HS-27A (cell line): Measurements from ENCODE around the gene UBE2F.

Experiments used
- DNase-seq: peaks from one replicate; pipeline ENCODE4 v3.0.0-alpha.2; 2012; ENCODE audit warnings: low read depth, missing footprints

UBE2F gene, protein sequence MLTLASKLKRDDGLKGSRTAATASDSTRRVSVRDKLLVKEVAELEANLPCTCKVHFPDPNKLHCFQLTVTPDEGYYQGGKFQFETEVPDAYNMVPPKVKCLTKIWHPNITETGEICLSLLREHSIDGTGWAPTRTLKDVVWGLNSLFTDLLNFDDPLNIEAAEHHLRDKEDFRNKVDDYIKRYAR

DNA sequence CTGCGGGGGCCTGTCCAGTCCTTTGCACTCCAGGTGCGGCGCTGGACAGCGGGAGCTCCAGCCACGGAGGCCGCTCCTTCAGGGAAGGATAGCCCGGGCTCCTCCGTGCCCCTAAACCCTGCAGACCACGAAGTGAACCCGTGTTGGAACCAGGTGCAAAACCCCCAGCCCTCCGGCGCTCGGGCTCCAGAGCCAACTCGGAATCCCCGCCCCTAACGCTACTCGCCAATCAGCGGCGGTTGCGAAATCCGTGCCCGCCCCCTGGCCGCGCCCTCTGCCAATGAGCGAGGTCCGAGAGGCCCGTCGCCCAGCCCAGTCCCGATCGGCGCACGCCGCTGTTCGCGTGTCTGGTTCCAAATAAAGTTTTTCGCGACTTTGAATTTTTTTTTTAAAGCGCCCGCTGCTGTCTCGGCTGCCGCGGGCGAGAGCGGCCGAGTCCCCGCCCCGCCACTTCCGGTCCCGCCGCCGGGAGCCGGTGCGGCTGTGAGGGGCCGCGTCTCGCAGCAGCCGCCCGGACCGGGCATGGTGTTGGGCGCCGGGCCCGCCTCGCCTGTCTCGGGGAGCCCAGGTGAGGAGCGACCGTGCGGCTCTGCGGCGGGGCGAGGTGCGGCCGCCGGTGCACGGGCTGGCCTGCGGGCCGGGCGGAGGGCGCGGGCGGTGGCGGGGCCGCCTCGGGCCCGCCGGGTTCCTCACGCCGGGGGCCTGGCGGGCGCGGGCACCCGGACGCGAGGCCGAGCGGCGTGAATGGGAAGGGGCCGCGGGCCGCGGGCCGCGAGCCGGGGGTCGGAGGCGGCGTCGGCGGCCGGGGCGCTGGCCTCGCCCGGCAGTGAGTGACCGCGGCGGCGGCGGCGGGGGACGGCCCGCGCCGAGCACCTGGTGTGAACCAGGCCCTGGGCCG lies at the start of gene UBE2F:
UBE2F (plus strand) TSS at position 450 of the 898 bp plus-strand sequence. CDS start 6,094 bp downstream, outside the sequence.
- peak; percentile 24 for DNase-seq

GRCh38 chr2:237917696-237918374 lies 49.0 kb upstream of the UBE2F start:
- no peak for DNase-seq

DNA sequence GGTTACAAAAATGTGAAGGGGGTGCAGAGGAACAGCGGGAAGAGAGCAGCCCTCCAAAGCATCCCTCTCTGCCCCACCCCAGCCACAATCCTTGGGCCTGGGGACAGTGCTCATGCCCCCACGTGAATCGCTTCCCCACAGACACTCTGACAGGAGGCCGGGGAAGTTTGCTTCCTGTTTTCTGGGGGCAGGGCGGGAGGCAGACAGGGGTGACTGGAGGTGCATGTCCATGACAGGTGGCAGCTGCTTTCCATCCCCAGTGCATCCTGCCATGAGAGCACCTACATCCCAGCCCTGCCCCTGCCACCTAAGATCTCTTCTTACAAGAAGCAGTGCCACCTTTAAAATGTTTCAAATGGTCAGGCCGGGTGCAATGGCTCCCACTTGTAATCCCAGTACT lies 47.2 kb upstream of the UBE2F start:
- no peak for DNase-seq

- no peak for DNase-seq
These were observed 46.1 kb upstream of the UBE2F start for GRCh38 chr2:237920673-237921072.

- no peak for DNase-seq
These were observed 44.8 kb upstream of the UBE2F start for GRCh38 chr2:237921967-237922492.

GRCh38 chr2:237922641-237923361 lies 44.0 kb upstream of the UBE2F start:
- DNase-seq: no peak

- DNase-seq: no peak
These were observed 43.2 kb upstream of the UBE2F start for GRCh38 chr2:237923481-237924163.

DNA sequence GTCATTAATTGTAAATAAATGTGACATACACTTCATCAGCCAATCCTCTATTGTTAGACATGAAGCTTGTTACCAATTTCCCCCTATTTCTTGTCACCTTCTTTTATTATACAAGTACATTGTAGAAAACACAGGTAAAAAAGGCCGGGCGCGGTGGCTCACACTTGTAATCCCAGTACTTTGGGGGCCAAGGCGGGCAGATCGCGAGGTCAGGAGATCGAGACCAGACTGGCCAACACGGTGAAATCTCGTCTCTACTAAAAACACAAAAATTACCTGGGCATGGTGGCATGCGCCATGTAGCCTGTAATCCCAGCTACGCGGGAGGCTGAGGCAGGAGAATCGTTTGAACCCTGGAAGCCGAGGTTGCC lies 42.7 kb upstream of the UBE2F start:
- DNase-seq: no peak

GRCh38 chr2:237927135-237927534 lies 39.7 kb upstream of the UBE2F start:
- DNase-seq: no peak

DNA sequence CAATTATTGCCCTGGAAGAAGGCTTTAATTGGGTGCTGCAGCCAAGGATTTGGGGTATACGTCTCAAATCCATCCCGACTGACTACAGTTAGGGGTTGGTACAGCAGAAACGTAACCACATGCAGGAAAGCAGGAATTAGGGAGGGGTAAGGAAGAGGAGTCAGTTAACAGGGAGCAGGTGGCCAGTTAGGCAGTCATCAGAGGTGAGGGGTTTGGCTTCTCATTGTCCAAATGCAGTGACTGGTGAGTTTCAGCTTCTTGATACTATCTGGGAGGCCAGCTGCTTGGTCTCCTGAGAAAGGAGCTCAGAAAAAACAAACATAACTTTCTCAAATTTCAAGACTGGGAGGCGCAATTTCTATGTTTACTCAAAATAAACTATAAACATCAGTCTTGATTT lies 38.8 kb upstream of the UBE2F start:
- DNase-seq: no peak

DNA sequence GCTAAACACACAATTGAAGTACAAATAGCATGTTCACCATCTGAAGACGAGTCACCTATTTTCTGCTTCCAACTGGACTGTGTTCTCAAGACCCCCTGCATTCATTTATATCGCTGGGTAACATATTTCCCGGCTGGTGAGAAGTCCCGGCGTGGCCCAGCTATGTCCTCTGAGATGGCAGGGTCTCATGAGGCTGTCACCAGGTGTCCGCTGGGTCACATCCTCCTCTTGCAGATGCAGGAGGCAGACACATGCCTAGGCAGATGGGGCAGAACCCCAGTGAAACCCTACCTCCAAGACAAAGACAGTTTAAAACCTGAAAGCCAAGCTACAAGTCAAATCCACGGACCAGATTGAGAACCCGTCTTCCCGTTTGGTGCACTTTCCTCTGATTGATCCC lies 36.8 kb upstream of the UBE2F start:
- DNase-seq: no peak

DNA sequence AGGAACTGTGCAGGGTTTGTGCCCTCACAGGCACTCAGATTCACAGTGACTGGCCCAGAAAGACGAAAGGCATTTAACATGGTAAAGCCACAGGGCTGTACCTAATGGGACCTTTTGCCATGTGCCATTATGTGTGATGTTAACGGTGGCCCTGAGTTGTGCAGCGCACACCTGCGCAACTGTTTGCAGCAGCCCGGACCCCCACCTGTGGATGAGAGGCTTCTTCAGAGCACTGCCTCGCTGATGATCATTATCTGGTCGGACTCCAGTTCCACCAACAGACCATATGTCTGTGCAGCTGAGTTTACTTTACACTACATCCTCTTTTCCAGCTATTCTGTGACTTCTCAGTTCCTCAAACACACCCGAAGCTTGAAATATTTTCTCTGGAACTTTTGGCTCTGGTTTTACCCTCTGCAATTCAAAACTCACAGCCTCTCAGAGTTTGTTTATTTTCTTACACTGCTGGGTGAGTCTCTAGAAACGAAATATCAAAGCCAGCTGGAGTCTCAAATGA lies 35.6 kb upstream of the UBE2F start:
- DNase-seq: no peak

GRCh38 chr2:237932731-237933131 lies 34.1 kb upstream of the UBE2F start:
- peak; percentile 19 for DNase-seq

DNA sequence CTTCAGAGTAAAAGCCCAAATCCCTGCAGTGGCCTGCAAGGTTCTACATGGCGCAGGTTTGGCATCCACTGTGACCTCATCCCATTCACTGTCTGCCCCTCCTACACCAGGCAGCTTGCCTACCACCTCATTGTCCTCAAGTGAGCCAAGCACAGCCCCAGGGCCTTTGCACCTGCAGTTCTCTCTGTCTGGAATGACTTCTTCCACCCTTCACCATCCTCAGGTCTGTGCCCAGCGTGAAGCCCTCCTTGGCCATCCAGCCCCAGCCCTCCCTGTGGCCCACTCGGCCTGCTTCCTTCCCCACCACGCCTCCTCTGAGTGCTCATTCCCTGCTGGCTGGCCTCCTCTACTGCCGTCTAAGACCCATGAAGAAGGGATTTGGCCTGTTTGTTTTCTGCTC lies 32.6 kb upstream of the UBE2F start:
- no peak for DNase-seq

- no peak for DNase-seq
These were observed 30.9 kb upstream of the UBE2F start for GRCh38 chr2:237935740-237936452.

GRCh38 chr2:237939251-237939650 lies 27.6 kb upstream of the UBE2F start:
- DNase-seq: no peak

- DNase-seq: no peak
These were observed 26.0 kb upstream of the UBE2F start for GRCh38 chr2:237940828-237941227.

DNA sequence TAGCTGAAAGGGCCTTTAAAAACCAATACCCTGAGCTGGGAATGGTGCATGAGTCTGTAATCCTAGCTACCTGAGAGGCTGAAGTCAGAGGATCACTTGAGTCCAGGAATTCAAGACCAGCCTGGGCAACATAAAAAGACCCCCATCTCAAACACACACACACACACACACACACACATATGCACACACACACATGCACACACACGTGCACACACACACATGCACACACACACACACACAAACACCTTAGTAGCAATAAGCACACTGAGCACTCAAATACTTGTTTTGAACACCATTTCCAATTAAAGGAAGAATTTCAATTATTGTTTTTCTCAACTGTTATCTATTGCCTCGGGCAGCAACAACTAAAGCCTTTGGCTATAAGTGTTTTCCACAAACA lies 25.6 kb upstream of the UBE2F start:
- DNase-seq: no peak

DNA sequence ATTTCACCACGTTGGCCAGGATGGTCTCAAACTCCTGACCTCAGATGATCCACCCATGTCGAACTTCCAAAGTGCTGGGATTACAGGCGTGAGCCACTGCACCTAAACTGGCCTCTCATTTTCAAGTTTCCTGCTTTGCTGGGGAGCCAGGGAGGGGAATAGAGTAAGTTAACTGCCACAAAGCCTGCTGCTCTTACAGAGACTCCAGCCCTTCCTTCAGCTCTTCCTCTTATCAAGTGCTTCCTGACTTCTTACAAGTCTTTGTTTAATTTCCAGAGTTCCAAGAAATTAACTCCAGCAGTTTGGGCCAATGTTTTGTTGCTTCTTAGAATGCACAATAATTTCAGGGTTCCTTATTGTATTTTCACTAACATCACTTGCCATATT lies 24.3 kb upstream of the UBE2F start:
- no peak for DNase-seq

DNA sequence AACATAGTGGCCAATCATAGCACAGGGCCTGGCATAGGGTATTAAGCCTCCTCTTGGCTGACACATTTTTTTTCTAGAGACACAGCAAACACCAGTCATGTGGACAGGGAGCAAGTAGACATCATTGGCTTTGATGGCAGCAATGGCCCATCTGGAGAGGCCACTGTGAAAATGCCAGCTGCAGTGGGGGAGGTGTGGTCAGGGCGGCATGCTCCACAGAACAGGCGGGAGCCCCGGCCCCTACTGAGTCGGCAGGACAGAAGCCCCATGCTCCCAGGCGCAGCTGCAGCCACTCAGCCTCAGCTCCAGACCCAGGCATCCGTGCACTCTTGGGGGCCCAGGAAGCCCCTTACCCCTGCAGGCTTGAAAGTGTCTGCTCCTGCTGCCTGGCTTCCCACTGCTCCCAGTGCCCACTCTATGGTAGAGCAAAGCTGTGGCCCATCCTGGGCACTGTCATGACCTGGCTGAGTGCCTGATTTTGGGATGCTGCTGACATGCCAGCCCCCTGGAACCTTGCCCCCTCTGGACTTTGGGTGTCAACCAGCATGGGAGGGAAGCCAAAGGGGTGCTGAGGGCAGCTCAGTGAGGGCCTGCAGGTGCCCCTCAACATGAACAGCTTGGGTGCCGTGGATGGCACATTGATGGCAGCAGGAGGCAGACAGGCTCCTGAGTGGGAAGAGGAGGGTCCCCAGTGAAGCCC lies 23.3 kb upstream of the UBE2F start:
- no peak for DNase-seq
